ENCODE data around the gene STK36.
A peak's percentile ranks its signal among the peaks of the same experiment; 100 is the strongest.

The STK36 gene

GRCh38 chr2:218716070-218716469 is 44.2 kb downstream of the STK36 start:
- Histone ChIP-seq H3K4me3 (no peak overlapping the region), H3K27ac (peak overlapping the region in 2 of 21 experiments; percentile 38 to 56)

GRCh38 chr2:218717262-218717661 is 45.4 kb downstream of the STK36 start:
- Histone ChIP-seq H3K27ac (peak overlapping the region in 14 of 21 experiments; percentile 6 to 68 (median 48)), H3K4me3 (no peak overlapping the region)

GRCh38 chr2:218718058-218718457 is 46.2 kb downstream of the STK36 start:
- peak overlapping the region in 8 of 21 experiments; percentile 29 to 68 (median 53) for H3K27ac ChIP-seq
- no peak overlapping the region for H3K4me3 ChIP-seq

- no peak overlapping the region for H3K27ac ChIP-seq
- H3K4me3 ChIP-seq: no peak overlapping the region
These were observed 47.6 kb downstream of the STK36 start for GRCh38 chr2:218719457-218719856.

GRCh38 chr2:218720048-218721041 is 48.5 kb downstream of the STK36 start:
- Histone ChIP-seq H3K4me3 (no peak overlapping the region), H3K27ac (no peak overlapping the region)

GRCh38 chr2:218721488-218721887 is 49.6 kb downstream of the STK36 start:
- Histone ChIP-seq H3K4me3 (no peak overlapping the region), H3K27ac (no peak overlapping the region)

GRCh38 chr2:218721934-218722333 is 50.0 kb downstream of the STK36 start:
- Histone ChIP-seq H3K4me3 (no peak overlapping the region), H3K27ac (peak overlapping the region in 1 of 21 experiments; percentile 22)

GRCh38 chr2:218722419-218722818 is 50.5 kb downstream of the STK36 start:
- Histone ChIP-seq H3K27ac (peak overlapping the region in 1 of 21 experiments; percentile 22), H3K4me3 (no peak overlapping the region)

GRCh38 chr2:218722876-218723785 is 51.2 kb downstream of the STK36 start:
- peak overlapping the region in 1 of 21 experiments; percentile 22 for H3K27ac ChIP-seq

GRCh38 chr2:218726004-218726574 is 54.2 kb downstream of the STK36 start:
- no peak overlapping the region for H3K27ac ChIP-seq
- no peak overlapping the region for H3K4me3 ChIP-seq

More at GRCh38 chr2:218722876-218723785, 51.2 kb downstream of the STK36 start:
- H3K4me3 ChIP-seq: no peak overlapping the region

- Histone ChIP-seq H3K4me3 (no peak overlapping the region), H3K27ac (no peak overlapping the region)
These were observed 55.7 kb downstream of the STK36 start for GRCh38 chr2:218727502-218728165.

GRCh38 chr2:218729640-218730039 is 57.8 kb downstream of the STK36 start:
- H3K4me3 ChIP-seq: no peak overlapping the region
- H3K27ac ChIP-seq: no peak overlapping the region

- H3K4me3 ChIP-seq: no peak overlapping the region
These were observed 60.3 kb downstream of the STK36 start for GRCh38 chr2:218732052-218732760.

GRCh38 chr2:218732761-218733158 is 60.9 kb downstream of the STK36 start:
- H3K27ac ChIP-seq: peak overlapping the region in 19 of 21 experiments; percentile 33 to 88 (median 69)
- H3K4me3 ChIP-seq: no peak overlapping the region

More at GRCh38 chr2:218732052-218732760, 60.3 kb downstream of the STK36 start:
- peak overlapping the region in 19 of 21 experiments; percentile 33 to 88 (median 69) for H3K27ac ChIP-seq

GRCh38 chr2:218733171-218734021 is 61.5 kb downstream of the STK36 start:
- H3K27ac ChIP-seq: peak overlapping the region in 18 of 21 experiments; percentile 3 to 88 (median 62)
- no peak overlapping the region for H3K4me3 ChIP-seq

GRCh38 chr2:218734190-218734975 is 62.5 kb downstream of the STK36 start:
- H3K27ac ChIP-seq: peak overlapping the region in 18 of 21 experiments; percentile 4 to 74 (median 54)

GRCh38 chr2:218736531-218736930 is 64.6 kb downstream of the STK36 start:
- H3K27ac ChIP-seq: peak overlapping the region in 6 of 21 experiments; percentile 36 to 52 (median 42)
- H3K4me3 ChIP-seq: no peak overlapping the region

More at GRCh38 chr2:218734190-218734975, 62.5 kb downstream of the STK36 start:
- no peak overlapping the region for H3K4me3 ChIP-seq
